Caco-2 (cell line): ENCODE data around the gene SH3TC1. TPM values are rescaled to one million over a fixed set of nuclear protein-coding genes. Genes with fewer than 3 reads are reported as not detected.

Experiments
- BruUV-seq: library from RNA; stranded (reverse); fragments of 400-500 nt; replicated peaks from 2 replicates; lab custom pipeline; 2021; lab: Mats Ljungman, UMichigan
- CTCF ChIA-PET: fragments of 300-600 bp; sonication (Branson Sonifier 250); formaldehyde crosslinking; loops from one replicate; lab custom pipeline; 2022; ENCODE audit warnings: antibody characterized with exemption; lab: Charles Lee
- POLR2A ChIA-PET: fragments of 300-600 bp; sonication (Branson Sonifier 250); formaldehyde crosslinking; loops from one replicate; lab custom pipeline; 2022; ENCODE audit warnings: antibody characterized with exemption; lab: Charles Lee
- DNase-seq, 2 experiments: peaks; one replicate each; pipeline versions ENCODE4 v3.0.0 to v3.0.0-alpha.2; 2020 to 2022
- H3K27me3 ChIP-seq: replicated peaks from 2 replicates; pipeline ENCODE4 v1.6.0; 2011; ENCODE audit warnings: low read length; ENCODE audit not compliant: control insufficient read depth, insufficient read depth
- H3K36me3 ChIP-seq: 2 replicates; pipeline ENCODE4 v1.5.1; 2011; ENCODE audit warnings: low read length; ENCODE audit not compliant: control insufficient read depth, insufficient read depth
- H3K4me1 ChIP-seq: fragments of 250-450 bp; sonication (Bioruptor Pico); 2 replicates; pipeline ENCODE4 v1.5.1; 2020; ENCODE audit warnings: mild to moderate bottlenecking
- H3K4me3 ChIP-seq: 2 replicates; pipeline ENCODE4 v1.5.1; 2011; ENCODE audit warnings: low read depth, mild to moderate bottlenecking, control low read depth, low read length
- H3K9me3 ChIP-seq: fragments of 250-450 bp; sonication (Bioruptor Pico); 2 replicates; pipeline ENCODE4 v1.5.1; 2020; ENCODE audit warnings: mild to moderate bottlenecking, moderate library complexity
- H3K27ac Mint-ChIP-seq: one replicate; pipeline ENCODE4 v1.8.0; 2022; ENCODE audit warnings: mixed read lengths; ENCODE audit not compliant: unreplicated experiment
- H3K27me3 Mint-ChIP-seq: one replicate; pipeline ENCODE4 v1.8.0; 2022; ENCODE audit warnings: mixed read lengths; ENCODE audit not compliant: insufficient read depth, unreplicated experiment
- H3K36me3 Mint-ChIP-seq: one replicate; pipeline ENCODE4 v1.8.0; 2022; ENCODE audit warnings: mild to moderate bottlenecking, mixed read lengths; ENCODE audit not compliant: insufficient read depth, unreplicated experiment
- H3K4me1 Mint-ChIP-seq: one replicate; pipeline ENCODE4 v1.8.0; 2022; ENCODE audit warnings: low read depth, mixed read lengths; ENCODE audit not compliant: unreplicated experiment
- H3K4me3 Mint-ChIP-seq: one replicate; pipeline ENCODE4 v1.8.0; 2022; ENCODE audit warnings: mild to moderate bottlenecking, moderate library complexity, mixed read lengths; ENCODE audit not compliant: unreplicated experiment
- H3K9me3 Mint-ChIP-seq: one replicate; pipeline ENCODE4 v1.8.0; 2022; ENCODE audit warnings: mixed read lengths; ENCODE audit not compliant: unreplicated experiment
- CTCF ChIP-seq, 2 experiments: fragments of 200-600 bp in 1 of 2; IDR thresholded peaks; 1 replicate in 1 of 2; 2 replicates in 1 of 2; pipeline versions ENCODE4 v1.5.1 to v1.8.0; 2011 to 2022; ENCODE audit warnings: antibody characterized with exemption in 1 of 2, control low read depth in 1 of 2, inconsistent platforms in 1 of 2, low read depth in 1 of 2, low read length in 1 of 2, mild to moderate bottlenecking in 1 of 2, moderate library complexity in 1 of 2; ENCODE audit not compliant: insufficient read depth in 1 of 2, severe bottlenecking in 1 of 2, unreplicated experiment in 1 of 2
- intact Hi-C: fragments of 100-400 bp; cut with micrococcal nuclease; formaldehyde crosslinking; loops from one replicate; pipeline ENCODE4 v1.10.0; 2022; ENCODE audit not compliant: unreplicated experiment
- total RNA-seq: library from RNA; stranded (reverse); gene quantifications from 2 replicates; pipeline ENCODE4 v1.2.3, GENCODE V29; 2022

Gene SH3TC1
- total RNA-seq, 1 experiment from 2014 or later, result 18.6 TPM

- Mint-ChIP-seq H3K4me1 (no peaks in the 10 kb centered on the region), H3K4me3 (no peak overlapping the region), H3K27me3 (peaks cover 5% of the 10 kb centered on the region), H3K27ac (no peak overlapping the region), H3K9me3 (no peaks in the 10 kb centered on the region), H3K36me3 (peaks cover 5% of the 10 kb centered on the region)
- peaks cover 7% of the 10 kb centered on the region; the same call in 1 of the 2 replicates for H3K4me1 ChIP-seq
- H3K27me3 ChIP-seq, result no peaks in the 10 kb centered on the region
- intact Hi-C loops, result no loop called here
- H3K9me3 ChIP-seq, result no peaks in the 10 kb centered on the region
- no peak for TF ChIP-seq CTCF (IDR thresholded peaks at IDR 0.05; ENCODE audit: insufficient read depth in 1 of 2, low read depth in 1 of 2, low read length in 1 of 2, severe bottlenecking in 1 of 2, unreplicated experiment in 1 of 2)
- no peak for DNase-seq
- H3K36me3 ChIP-seq, result no peaks in the 10 kb centered on the region
- BruUV-seq, result no TSS peak
- ChIA-PET POLR2A (no interaction called here), CTCF (interaction anchor here (0.5 kb wide), 1 partner anchor 140 kb away, joined by 3 read pairs; no protein-coding TSS in a partner anchor)
- no peak overlapping the region for H3K4me3 ChIP-seq
Measured at GRCh38 chr4:8156617-8157016, 42.5 kb upstream of the SH3TC1 start.

- H3K4me3 ChIP-seq, result no peak overlapping the region
- peaks cover 7% of the 10 kb centered on the region; the same call in 1 of the 2 replicates for H3K4me1 ChIP-seq
- no peak for DNase-seq
- H3K4me3 Mint-ChIP-seq, result peak overlapping the region; percentile 98
- peaks cover 7% of the 10 kb centered on the region for H3K27me3 Mint-ChIP-seq
- ChIA-PET POLR2A (no interaction called here), CTCF (no interaction called here)
- no peaks in the 10 kb centered on the region for H3K27me3 ChIP-seq
- no TSS peak for BruUV-seq
- no peaks in the 10 kb centered on the region for H3K4me1 Mint-ChIP-seq
- H3K36me3 ChIP-seq, result no peaks in the 10 kb centered on the region
- intact Hi-C loops, result no loop called here
- H3K27ac Mint-ChIP-seq, result no peak overlapping the region
- no peaks in the 10 kb centered on the region for H3K9me3 Mint-ChIP-seq
- H3K36me3 Mint-ChIP-seq, result peaks cover 5% of the 10 kb centered on the region
- H3K9me3 ChIP-seq, result no peaks in the 10 kb centered on the region
- no peak for TF ChIP-seq CTCF (IDR thresholded peaks at IDR 0.05; ENCODE audit: insufficient read depth in 1 of 2, low read depth in 1 of 2, low read length in 1 of 2, severe bottlenecking in 1 of 2, unreplicated experiment in 1 of 2)
Measured at GRCh38 chr4:8157496-8157895, 41.6 kb upstream of the SH3TC1 start.

- Histone ChIP-seq H3K27me3 (no peaks in the 10 kb centered on the region), H3K4me3 (peak overlapping the region; percentile 44), H3K36me3 (no peaks in the 10 kb centered on the region), H3K9me3 (no peaks in the 10 kb centered on the region), H3K4me1 (peaks cover 7% of the 10 kb centered on the region; the same call in 1 of the 2 replicates)
- no peak for DNase-seq
- Mint-ChIP-seq H3K4me1 (no peaks in the 10 kb centered on the region), H3K27me3 (peaks cover 7% of the 10 kb centered on the region), H3K27ac (no peak overlapping the region), H3K4me3 (peak overlapping the region; percentile 98), H3K9me3 (no peaks in the 10 kb centered on the region), H3K36me3 (peaks cover 5% of the 10 kb centered on the region)
- ChIA-PET CTCF (interaction anchor here (0.9 to 1.7 kb wide), 2 partner anchors 18 to 28 kb away, joined by 3 to 17 read pairs; no protein-coding TSS in a partner anchor), POLR2A (no interaction called here)
- TF ChIP-seq CTCF (IDR thresholded peaks at IDR 0.05; ENCODE audit: insufficient read depth in 1 of 2, low read depth in 1 of 2, low read length in 1 of 2, severe bottlenecking in 1 of 2, unreplicated experiment in 1 of 2), result no peak
- intact Hi-C loops, result no loop called here
- no TSS peak for BruUV-seq
Measured at GRCh38 chr4:8157944-8158709, 41.0 kb upstream of the SH3TC1 start.
